ENCODE results near the gene ARNT2.

- TF ChIP-seq EZH2 (IDR thresholded peaks at IDR 0.05; ENCODE audit: borderline replicate concordance) (no peak), CTCF (IDR thresholded peaks at IDR 0.05; ENCODE audit: poor library complexity) (no peak), EZH2phosphoT487 (IDR thresholded peaks at IDR 0.05; ENCODE audit: low read depth, severe bottlenecking, unreplicated experiment) (no peak)
Measured at GRCh38 chr15:80626643-80627120, 222.5 kb downstream of the ARNT2 start.

All from hepatocyte (in vitro differentiated cells).